ENCODE data around the gene FAM124B.

Gene FAM124B

GRCh38 chr2:224347176-224348051 is 54.5 kb downstream of the FAM124B start:
- Histone ChIP-seq H3K4me3 (no peak overlapping the region), H3K27ac (no peak overlapping the region), H3K36me3 (ENCODE audit: insufficient read depth, low read length) (no peaks in the 10 kb centered on the region), H3K9me3 (ENCODE audit: low read depth, low read length) (no peaks in the 10 kb centered on the region), H3K9ac (ENCODE audit: insufficient read length) (no peak overlapping the region)
- no peak for DNase-seq (ENCODE audit: low read depth, low spot score)
- TF ChIP-seq FOXP2 (optimal IDR thresholded peaks at IDR 0.05; ENCODE audit: control extremely low read depth, extremely low read length, insufficient read depth) (no peak), EZH2 (IDR thresholded peaks at IDR 0.05) (no peak), POLR2AphosphoS5 (IDR thresholded peaks at IDR 0.05; ENCODE audit: borderline replicate concordance, low read depth, low read length) (no peak)

- TF ChIP-seq POLR2AphosphoS5 (IDR thresholded peaks at IDR 0.05; ENCODE audit: borderline replicate concordance, low read depth, low read length), result no peak
- TF ChIP-seq FOXP2 (optimal IDR thresholded peaks at IDR 0.05; ENCODE audit: control extremely low read depth, extremely low read length, insufficient read depth), result no peak
- TF ChIP-seq EZH2 (IDR thresholded peaks at IDR 0.05), result no peak
- Histone ChIP-seq H3K27ac (no peak overlapping the region), H3K9ac (ENCODE audit: insufficient read length) (no peak overlapping the region), H3K9me3 (ENCODE audit: low read depth, low read length) (no peaks in the 10 kb centered on the region), H3K4me3 (no peak overlapping the region), H3K36me3 (ENCODE audit: insufficient read depth, low read length) (no peaks in the 10 kb centered on the region)
- no peak for DNase-seq (ENCODE audit: low read depth, low spot score)
Measured at GRCh38 chr2:224345492-224345891, 56.4 kb downstream of the FAM124B start.

- H3K27ac ChIP-seq, result no peak overlapping the region
- TF ChIP-seq POLR2AphosphoS5 (IDR thresholded peaks at IDR 0.05; ENCODE audit: borderline replicate concordance, low read depth, low read length) (no peak), EZH2 (IDR thresholded peaks at IDR 0.05) (no peak), FOXP2 (optimal IDR thresholded peaks at IDR 0.05; ENCODE audit: control extremely low read depth, extremely low read length, insufficient read depth) (no peak)
- no peak for DNase-seq (ENCODE audit: low read depth, low spot score)
- H3K36me3 ChIP-seq (ENCODE audit: insufficient read depth, low read length), result no peaks in the 10 kb centered on the region
- no peaks in the 10 kb centered on the region for H3K9me3 ChIP-seq (ENCODE audit: low read depth, low read length)
- no peak overlapping the region for H3K4me3 ChIP-seq
- no peak overlapping the region for H3K9ac ChIP-seq (ENCODE audit: insufficient read length)
Measured at GRCh38 chr2:224343226-224343625, 58.7 kb downstream of the FAM124B start.

- DNase-seq (ENCODE audit: low read depth, low spot score), result no peak
- no peaks in the 10 kb centered on the region for H3K9me3 ChIP-seq (ENCODE audit: low read depth, low read length)
- H3K36me3 ChIP-seq (ENCODE audit: insufficient read depth, low read length), result no peaks in the 10 kb centered on the region
- H3K4me3 ChIP-seq, result no peak overlapping the region
- no peak overlapping the region for H3K27ac ChIP-seq
- TF ChIP-seq FOXP2 (optimal IDR thresholded peaks at IDR 0.05; ENCODE audit: control extremely low read depth, extremely low read length, insufficient read depth) (no peak), POLR2AphosphoS5 (IDR thresholded peaks at IDR 0.05; ENCODE audit: borderline replicate concordance, low read depth, low read length) (no peak), EZH2 (IDR thresholded peaks at IDR 0.05) (no peak)
- no peak overlapping the region for H3K9ac ChIP-seq (ENCODE audit: insufficient read length)
Measured at GRCh38 chr2:224335991-224336390, 65.9 kb downstream of the FAM124B start.

- Histone ChIP-seq H3K9me3 (ENCODE audit: low read depth, low read length) (no peaks in the 10 kb centered on the region), H3K36me3 (ENCODE audit: insufficient read depth, low read length) (no peaks in the 10 kb centered on the region), H3K4me3 (no peak overlapping the region), H3K27ac (no peak overlapping the region), H3K9ac (ENCODE audit: insufficient read length) (no peak overlapping the region)
- no peak for TF ChIP-seq EZH2 (IDR thresholded peaks at IDR 0.05)
- TF ChIP-seq FOXP2 (optimal IDR thresholded peaks at IDR 0.05; ENCODE audit: control extremely low read depth, extremely low read length, insufficient read depth), result no peak
- TF ChIP-seq POLR2AphosphoS5 (IDR thresholded peaks at IDR 0.05; ENCODE audit: borderline replicate concordance, low read depth, low read length), result no peak
- DNase-seq (ENCODE audit: low read depth, low spot score), result no peak
Measured at GRCh38 chr2:224334726-224335125, 67.2 kb downstream of the FAM124B start.

GRCh38 chr2:224333726-224334482 is 68.0 kb downstream of the FAM124B start:
- no peak for DNase-seq (ENCODE audit: low read depth, low spot score)
- no peak overlapping the region for H3K27ac ChIP-seq

GRCh38 chr2:224331698-224332097 is 70.2 kb downstream of the FAM124B start:
- Histone ChIP-seq H3K36me3 (ENCODE audit: insufficient read depth, low read length) (no peaks in the 10 kb centered on the region), H3K9me3 (ENCODE audit: low read depth, low read length) (no peaks in the 10 kb centered on the region), H3K27ac (no peak overlapping the region), H3K4me3 (no peak overlapping the region), H3K9ac (ENCODE audit: insufficient read length) (no peak overlapping the region)
- no peak for DNase-seq (ENCODE audit: low read depth, low spot score)
- no peak for TF ChIP-seq FOXP2 (optimal IDR thresholded peaks at IDR 0.05; ENCODE audit: control extremely low read depth, extremely low read length, insufficient read depth)
- no peak for TF ChIP-seq EZH2 (IDR thresholded peaks at IDR 0.05)
- TF ChIP-seq POLR2AphosphoS5 (IDR thresholded peaks at IDR 0.05; ENCODE audit: borderline replicate concordance, low read depth, low read length), result no peak

More at GRCh38 chr2:224333726-224334482, 68.0 kb downstream of the FAM124B start:
- TF ChIP-seq POLR2AphosphoS5 (IDR thresholded peaks at IDR 0.05; ENCODE audit: borderline replicate concordance, low read depth, low read length), result no peak
- TF ChIP-seq EZH2 (IDR thresholded peaks at IDR 0.05), result no peak
- no peak for TF ChIP-seq FOXP2 (optimal IDR thresholded peaks at IDR 0.05; ENCODE audit: control extremely low read depth, extremely low read length, insufficient read depth)
- no peak overlapping the region for H3K9ac ChIP-seq (ENCODE audit: insufficient read length)
- no peaks in the 10 kb centered on the region for H3K9me3 ChIP-seq (ENCODE audit: low read depth, low read length)
- H3K36me3 ChIP-seq (ENCODE audit: insufficient read depth, low read length), result no peaks in the 10 kb centered on the region
- no peak overlapping the region for H3K4me3 ChIP-seq

GRCh38 chr2:224328798-224329197 is 73.1 kb downstream of the FAM124B start:
- H3K27ac ChIP-seq, result no peak overlapping the region
- no peak overlapping the region for H3K9ac ChIP-seq (ENCODE audit: insufficient read length)
- no peaks in the 10 kb centered on the region for H3K9me3 ChIP-seq (ENCODE audit: low read depth, low read length)
- no peak overlapping the region for H3K4me3 ChIP-seq
- no peak for DNase-seq (ENCODE audit: low read depth, low spot score)
- TF ChIP-seq FOXP2 (optimal IDR thresholded peaks at IDR 0.05; ENCODE audit: control extremely low read depth, extremely low read length, insufficient read depth) (no peak), EZH2 (IDR thresholded peaks at IDR 0.05) (no peak), POLR2AphosphoS5 (IDR thresholded peaks at IDR 0.05; ENCODE audit: borderline replicate concordance, low read depth, low read length) (no peak)
- H3K36me3 ChIP-seq (ENCODE audit: insufficient read depth, low read length), result no peaks in the 10 kb centered on the region
